MM.1S (cell line): ENCODE measurements around the gene IDI2.

Source experiments
- DNase-seq: peaks from one replicate; pipeline ENCODE4 v3.0.0-alpha.2; 2015
- H2AFZ ChIP-seq: fragments of 300-600 bp; sonication (generic); 2 replicates; pipeline ENCODE4 v1.6.0; 2016; ENCODE audit warnings: antibody characterized with exemption, low read length
- H3F3A ChIP-seq: fragments of 300-600 bp; sonication (generic); 2 replicates; pipeline ENCODE4 v1.6.1; 2016; ENCODE audit warnings: mild to moderate bottlenecking, antibody characterized with exemption, low read length, moderate library complexity, mixed read lengths; ENCODE audit not compliant: insufficient read depth
- H3K27ac ChIP-seq: fragments of 300-600 bp; sonication (generic); 2 replicates; pipeline ENCODE4 v1.5.1; 2016; ENCODE audit warnings: mild to moderate bottlenecking, low read length
- H3K27me3 ChIP-seq: fragments of 300-600 bp; sonication (generic); replicated peaks from 2 replicates; pipeline ENCODE4 v1.6.0; 2016; ENCODE audit warnings: low read length; ENCODE audit not compliant: insufficient read depth
- H3K36me3 ChIP-seq: fragments of 300-600 bp; sonication (generic); replicated peaks from 2 replicates; pipeline ENCODE4 v1.6.1; 2016; ENCODE audit warnings: mild to moderate bottlenecking, low read length, mixed read lengths; ENCODE audit not compliant: insufficient read depth
- H3K4me1 ChIP-seq: fragments of 300-600 bp; sonication (generic); 2 replicates; pipeline ENCODE4 v1.6.1; 2016; ENCODE audit warnings: low read length, mixed read lengths
- H3K4me2 ChIP-seq: fragments of 300-600 bp; sonication (generic); 2 replicates; pipeline ENCODE4 v1.6.0; 2016; ENCODE audit warnings: low read depth, low read length
- H3K4me3 ChIP-seq: fragments of 300-600 bp; sonication (generic); 2 replicates; pipeline ENCODE4 v1.5.1; 2016; ENCODE audit warnings: low read length, mixed read lengths
- H3K79me2 ChIP-seq: fragments of 300-600 bp; sonication (generic); 2 replicates; pipeline ENCODE4 v1.6.1; 2016; ENCODE audit warnings: mixed run types, low read length, mixed read lengths
- H3K9ac ChIP-seq: fragments of 300-600 bp; sonication (generic); 2 replicates; pipeline ENCODE4 v1.6.1; 2016; ENCODE audit warnings: low read length, mixed read lengths
- H3K9me2 ChIP-seq: fragments of 300-600 bp; sonication (generic); replicated peaks from 2 replicates; pipeline ENCODE4 v1.6.1; 2016; ENCODE audit warnings: mild to moderate bottlenecking, low read length, mixed read lengths; ENCODE audit not compliant: insufficient read depth
- H3K9me3 ChIP-seq: fragments of 300-600 bp; sonication (generic); replicated peaks from 2 replicates; pipeline ENCODE4 v1.6.1; 2016; ENCODE audit warnings: mild to moderate bottlenecking, low read length, mixed read lengths; ENCODE audit not compliant: insufficient read depth
- H4K20me1 ChIP-seq: fragments of 300-600 bp; sonication (generic); 2 replicates; pipeline ENCODE4 v1.6.1; 2016; ENCODE audit warnings: mild to moderate bottlenecking, low read length, moderate library complexity, mixed read lengths; ENCODE audit not compliant: insufficient read depth
- CTCF ChIP-seq: fragments of 300-600 bp; sonication (generic); IDR thresholded peaks from 2 replicates; pipeline ENCODE4 v1.5.1; 2016; ENCODE audit warnings: antibody characterized with exemption, low read length, mixed read lengths
- EZH2 ChIP-seq: fragments of 300-600 bp; sonication (generic); optimal IDR thresholded peaks from 2 replicates; pipeline ENCODE3; 2017; ENCODE audit warnings: low read depth, mild to moderate bottlenecking, antibody characterized with exemption, low read length, mixed read lengths
- EZH2phosphoT487 ChIP-seq: fragments of 300-600 bp; sonication (generic); IDR thresholded peaks from 2 replicates; pipeline ENCODE4 v1.6.1; 2018; ENCODE audit warnings: antibody characterized with exemption, low read length

IDI2 gene

GRCh38 chr10:980468-981093 is 45.1 kb downstream of the IDI2 start:
- Histone ChIP-seq H3K27ac (no peak overlapping the region), H3K27me3 (no peaks in the 10 kb centered on the region), H3K4me1 (no peaks in the 10 kb centered on the region), H3K9ac (no peak overlapping the region), H3F3A (no peaks in the 10 kb centered on the region), H3K36me3 (no peaks in the 10 kb centered on the region), H3K4me2 (no peak overlapping the region), H3K9me2 (no peaks in the 10 kb centered on the region), H3K9me3 (0 out of 2 replicates have a peak, but pooled peaks cover 4% of the 10 kb centered on the region), H4K20me1 (no peaks in the 10 kb centered on the region), H3K4me3 (no peak overlapping the region), H3K79me2 (no peaks in the 10 kb centered on the region), H2AFZ (no peak overlapping the region)
- DNase-seq = no peak
- no peak for TF ChIP-seq EZH2phosphoT487
- TF ChIP-seq EZH2 = no peak
- TF ChIP-seq CTCF = no peak

- no peaks in the 10 kb centered on the region for H3K9me2 ChIP-seq
- no peaks in the 10 kb centered on the region for H3K79me2 ChIP-seq
- no peak overlapping the region for H2AFZ ChIP-seq
- H4K20me1 ChIP-seq = no peaks in the 10 kb centered on the region
- no peaks in the 10 kb centered on the region for H3K27me3 ChIP-seq
- DNase-seq = no peak
- no peaks in the 10 kb centered on the region for H3K36me3 ChIP-seq
- no peak overlapping the region for H3K4me2 ChIP-seq
- H3K4me1 ChIP-seq = no peaks in the 10 kb centered on the region
- H3K9ac ChIP-seq = no peak overlapping the region
- H3K4me3 ChIP-seq = no peak overlapping the region
- TF ChIP-seq EZH2phosphoT487 (no peak), EZH2 (no peak), CTCF (no peak)
- H3F3A ChIP-seq = no peaks in the 10 kb centered on the region
- no peak overlapping the region for H3K27ac ChIP-seq
- H3K9me3 ChIP-seq = 0 out of 2 replicates have a peak, but pooled peaks cover 4% of the 10 kb centered on the region
These were observed 46.7 kb downstream of the IDI2 start for GRCh38 chr10:978826-979421.

- Histone ChIP-seq H3K9me2 (no peaks in the 10 kb centered on the region), H3F3A (no peaks in the 10 kb centered on the region), H4K20me1 (no peaks in the 10 kb centered on the region), H2AFZ (no peak overlapping the region), H3K36me3 (no peaks in the 10 kb centered on the region), H3K4me2 (no peak overlapping the region), H3K9me3 (0 out of 2 replicates have a peak, but pooled peaks cover 4% of the 10 kb centered on the region), H3K4me1 (no peaks in the 10 kb centered on the region), H3K4me3 (no peak overlapping the region), H3K27ac (no peak overlapping the region), H3K9ac (no peak overlapping the region), H3K79me2 (no peaks in the 10 kb centered on the region), H3K27me3 (no peaks in the 10 kb centered on the region)
- TF ChIP-seq EZH2phosphoT487 (no peak), CTCF (no peak), EZH2 (no peak)
- no peak for DNase-seq
These were observed 49.3 kb downstream of the IDI2 start for GRCh38 chr10:976316-976715.
